ENCODE results near the gene FBN3.

FBN3 gene

DNA sequence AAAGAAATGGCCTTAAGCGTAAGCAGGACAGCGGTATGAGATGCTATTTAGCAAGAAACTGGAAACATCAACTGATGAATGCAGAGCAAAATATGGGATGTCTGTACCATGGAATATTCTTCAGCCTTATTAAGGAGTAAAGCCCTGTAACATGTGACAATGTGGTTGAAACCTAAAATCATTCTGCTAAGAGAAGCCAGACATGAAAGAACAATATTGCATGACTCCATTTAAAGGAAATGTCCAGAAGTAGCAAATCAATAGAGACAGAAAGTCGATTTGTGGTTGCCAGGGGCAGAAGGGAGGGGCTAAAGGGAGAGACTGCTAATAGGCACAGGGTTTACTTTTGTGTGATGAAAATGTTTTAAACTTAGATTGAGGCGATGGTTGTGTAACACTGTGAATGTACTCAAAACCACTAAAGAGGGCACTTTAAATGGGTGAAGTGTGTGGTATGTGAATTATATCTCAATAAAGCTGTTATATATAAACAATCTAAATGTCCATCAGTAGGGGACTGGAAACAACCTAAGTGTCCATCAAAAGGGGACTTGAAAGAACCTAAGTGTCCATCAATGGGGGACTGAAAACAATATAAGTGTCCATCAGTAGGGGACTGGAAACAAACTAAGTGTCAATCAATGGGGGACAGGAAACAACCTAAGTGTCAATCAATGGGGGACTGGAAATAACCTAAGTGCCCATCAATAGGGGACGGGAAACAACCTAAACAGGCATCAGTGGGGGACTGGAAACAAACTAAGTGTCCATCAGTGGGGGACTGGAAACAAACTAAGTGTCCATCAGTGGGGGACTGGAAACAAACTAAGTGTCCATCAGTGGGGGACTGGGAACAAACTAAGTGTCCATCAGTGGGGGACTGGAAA, 51.5 kb downstream of the FBN3 start:
- Histone ChIP-seq H3K36me3 (ENCODE audit: insufficient read depth, low read length) (peaks cover 57% of the 10 kb centered on the region), H3K9me3 (ENCODE audit: low read depth, low read length) (peaks cover 17% of the 10 kb centered on the region; the same call in 1 of the 2 replicates), H3K4me3 (no peak overlapping the region), H3K27ac (no peak overlapping the region), H3K9ac (ENCODE audit: insufficient read length) (no peak overlapping the region)
- no peak for DNase-seq (ENCODE audit: low read depth, low spot score)
- TF ChIP-seq POLR2AphosphoS5 (IDR thresholded peaks at IDR 0.05; ENCODE audit: borderline replicate concordance, low read depth, low read length) = no peak
- no peak for TF ChIP-seq EZH2 (IDR thresholded peaks at IDR 0.05)
- no peak for TF ChIP-seq FOXP2 (optimal IDR thresholded peaks at IDR 0.05; ENCODE audit: control extremely low read depth, extremely low read length, insufficient read depth)

- peaks cover 52% of the 10 kb centered on the region for H3K36me3 ChIP-seq (ENCODE audit: insufficient read depth, low read length)
Measured at GRCh38 chr19:8097198-8097597, 52.2 kb downstream of the FBN3 start.

DNA sequence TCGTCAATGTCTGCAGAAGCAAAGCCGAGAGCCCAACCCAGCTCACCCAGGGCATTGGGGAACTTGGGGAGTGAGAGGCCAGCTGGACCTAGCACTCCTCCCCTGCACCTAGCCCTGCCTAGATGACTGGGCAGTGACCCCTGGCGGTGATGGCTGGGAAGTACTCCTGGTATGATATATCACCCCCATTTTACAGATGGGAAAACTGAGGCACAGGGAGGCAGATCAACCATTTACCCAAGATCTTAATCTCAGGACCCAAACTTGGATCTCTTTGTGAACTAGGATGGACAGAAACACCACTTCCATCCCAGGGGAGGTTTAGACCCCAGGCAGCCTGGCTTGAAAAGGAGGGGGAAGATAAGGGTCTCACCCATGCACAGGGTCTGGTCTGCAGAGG, 53.3 kb downstream of the FBN3 start:
- DNase-seq (ENCODE audit: low read depth, low spot score) = no peak
- peaks cover 17% of the 10 kb centered on the region; the same call in 1 of the 2 replicates for H3K9me3 ChIP-seq (ENCODE audit: low read depth, low read length)
- peaks cover 57% of the 10 kb centered on the region for H3K36me3 ChIP-seq (ENCODE audit: insufficient read depth, low read length)
- no peak overlapping the region for H3K9ac ChIP-seq (ENCODE audit: insufficient read length)
- no peak overlapping the region for H3K27ac ChIP-seq
- no peak for TF ChIP-seq FOXP2 (optimal IDR thresholded peaks at IDR 0.05; ENCODE audit: control extremely low read depth, extremely low read length, insufficient read depth)
- no peak for TF ChIP-seq POLR2AphosphoS5 (IDR thresholded peaks at IDR 0.05; ENCODE audit: borderline replicate concordance, low read depth, low read length)
- TF ChIP-seq EZH2 (IDR thresholded peaks at IDR 0.05) = no peak
- H3K4me3 ChIP-seq = no peak overlapping the region

More at GRCh38 chr19:8097198-8097597, 52.2 kb downstream of the FBN3 start:
- DNase-seq (ENCODE audit: low read depth, low spot score) = no peak
- TF ChIP-seq FOXP2 (optimal IDR thresholded peaks at IDR 0.05; ENCODE audit: control extremely low read depth, extremely low read length, insufficient read depth) (no peak), POLR2AphosphoS5 (IDR thresholded peaks at IDR 0.05; ENCODE audit: borderline replicate concordance, low read depth, low read length) (no peak), EZH2 (IDR thresholded peaks at IDR 0.05) (no peak)
- Histone ChIP-seq H3K9me3 (ENCODE audit: low read depth, low read length) (peaks cover 17% of the 10 kb centered on the region; the same call in 1 of the 2 replicates), H3K27ac (no peak overlapping the region), H3K4me3 (no peak overlapping the region), H3K9ac (ENCODE audit: insufficient read length) (no peak overlapping the region)

DNA sequence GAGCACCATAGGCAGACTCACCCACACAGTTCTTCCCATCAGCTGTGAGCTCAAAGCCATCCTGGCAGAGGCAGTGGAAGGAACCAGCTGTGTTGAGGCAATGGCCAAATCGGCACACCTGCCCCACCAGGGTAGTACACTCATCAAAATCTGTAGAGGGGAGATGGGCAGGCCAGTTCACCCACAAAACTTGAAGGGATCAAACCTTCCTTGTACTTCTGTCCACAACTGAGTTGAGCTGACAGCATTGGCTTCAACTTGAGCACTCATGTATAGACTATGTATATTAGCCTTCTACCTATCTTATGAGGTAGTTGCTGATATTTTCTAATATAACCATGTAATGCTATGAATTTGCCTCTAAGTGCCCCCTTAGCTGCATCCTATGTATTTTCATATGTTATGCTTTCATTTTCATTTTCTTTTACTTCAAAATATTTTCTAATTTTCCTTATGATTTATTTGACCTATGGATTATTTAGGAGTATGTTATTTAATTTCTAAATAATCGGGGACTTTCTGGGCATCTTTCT, 54.0 kb downstream of the FBN3 start:
- TF ChIP-seq POLR2AphosphoS5 (IDR thresholded peaks at IDR 0.05; ENCODE audit: borderline replicate concordance, low read depth, low read length) (no peak), FOXP2 (optimal IDR thresholded peaks at IDR 0.05; ENCODE audit: control extremely low read depth, extremely low read length, insufficient read depth) (no peak), EZH2 (IDR thresholded peaks at IDR 0.05) (no peak)

DNA sequence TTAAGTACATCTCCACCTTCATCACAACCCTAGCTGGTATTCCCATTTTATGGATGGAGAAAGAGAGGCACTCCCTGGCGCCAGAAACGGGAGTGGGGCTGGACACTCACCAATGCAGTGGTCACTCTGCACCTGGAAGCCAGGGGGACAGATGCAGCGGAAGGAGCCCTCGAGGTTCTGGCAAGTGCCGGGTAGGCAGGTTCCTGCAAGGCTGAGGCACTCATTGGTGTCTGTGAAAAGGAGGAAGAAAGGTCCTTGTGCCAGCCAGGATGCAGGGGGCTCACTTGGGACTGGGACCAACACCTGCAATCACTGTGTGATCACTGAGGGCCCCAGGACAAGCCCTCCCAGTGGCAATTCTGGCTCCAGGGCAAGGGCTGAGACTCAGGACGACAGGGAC, 55.1 kb downstream of the FBN3 start:
- no peak for DNase-seq (ENCODE audit: low read depth, low spot score)
- Histone ChIP-seq H3K27ac (no peak overlapping the region), H3K4me3 (no peak overlapping the region), H3K9ac (ENCODE audit: insufficient read length) (no peak overlapping the region), H3K9me3 (ENCODE audit: low read depth, low read length) (peaks cover 17% of the 10 kb centered on the region; the same call in 1 of the 2 replicates), H3K36me3 (ENCODE audit: insufficient read depth, low read length) (peaks cover 70% of the 10 kb centered on the region)
- TF ChIP-seq FOXP2 (optimal IDR thresholded peaks at IDR 0.05; ENCODE audit: control extremely low read depth, extremely low read length, insufficient read depth) (no peak), POLR2AphosphoS5 (IDR thresholded peaks at IDR 0.05; ENCODE audit: borderline replicate concordance, low read depth, low read length) (no peak), EZH2 (IDR thresholded peaks at IDR 0.05) (no peak)

More for the DNA sequence above, 54.0 kb downstream of the FBN3 start:
- H3K4me3 ChIP-seq = no peak overlapping the region
- H3K36me3 ChIP-seq (ENCODE audit: insufficient read depth, low read length) = peaks cover 61% of the 10 kb centered on the region
- DNase-seq (ENCODE audit: low read depth, low spot score) = no peak
- H3K27ac ChIP-seq = no peak overlapping the region
- peaks cover 17% of the 10 kb centered on the region; the same call in 1 of the 2 replicates for H3K9me3 ChIP-seq (ENCODE audit: low read depth, low read length)
- H3K9ac ChIP-seq (ENCODE audit: insufficient read length) = no peak overlapping the region

DNA sequence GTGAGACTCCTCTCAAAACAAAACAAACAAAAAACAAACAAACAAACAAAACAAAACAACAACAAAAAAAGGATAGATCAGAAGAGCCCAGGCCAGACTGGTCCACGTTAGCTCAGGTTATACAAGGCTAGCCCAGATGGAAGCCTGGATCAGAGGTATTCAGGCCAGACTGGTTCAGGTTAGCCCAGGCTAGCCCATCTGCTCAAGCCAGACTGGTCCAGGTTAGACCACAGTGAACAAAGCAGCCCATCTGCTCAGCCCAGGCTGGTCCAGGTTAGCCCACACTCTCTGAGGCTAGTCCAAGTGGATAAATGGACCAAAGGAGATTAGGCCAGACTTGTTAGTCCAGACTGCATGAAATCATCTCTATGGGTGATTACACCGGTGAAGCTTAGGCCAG, 55.7 kb downstream of the FBN3 start:
- DNase-seq (ENCODE audit: low read depth, low spot score) = no peak
- H3K9ac ChIP-seq (ENCODE audit: insufficient read length) = no peak overlapping the region
- no peak overlapping the region for H3K27ac ChIP-seq
- no peak for TF ChIP-seq EZH2 (IDR thresholded peaks at IDR 0.05)
- no peak for TF ChIP-seq POLR2AphosphoS5 (IDR thresholded peaks at IDR 0.05; ENCODE audit: borderline replicate concordance, low read depth, low read length)
- no peak for TF ChIP-seq FOXP2 (optimal IDR thresholded peaks at IDR 0.05; ENCODE audit: control extremely low read depth, extremely low read length, insufficient read depth)
- H3K4me3 ChIP-seq = no peak overlapping the region
- peaks cover 17% of the 10 kb centered on the region; the same call in 1 of the 2 replicates for H3K9me3 ChIP-seq (ENCODE audit: low read depth, low read length)
- peaks cover 74% of the 10 kb centered on the region for H3K36me3 ChIP-seq (ENCODE audit: insufficient read depth, low read length)

DNA sequence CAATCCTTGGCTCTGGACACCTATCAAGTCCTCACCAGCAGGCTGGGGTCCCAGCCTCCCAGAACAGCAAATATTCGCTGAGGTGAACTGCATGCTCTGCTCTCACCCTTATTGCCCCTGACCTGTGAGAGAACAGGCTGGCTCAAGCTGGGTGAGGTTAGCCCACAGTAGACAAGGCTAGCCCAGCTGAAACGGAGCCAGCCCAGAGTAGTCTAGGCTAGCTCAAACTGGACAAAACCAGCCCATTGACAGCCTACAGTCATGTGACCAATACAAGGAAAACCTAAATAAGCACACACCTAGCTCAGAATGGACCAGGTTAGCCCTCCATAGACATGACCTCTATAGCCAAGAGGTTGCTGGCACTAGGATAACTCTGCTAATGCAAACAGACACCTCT, 58.4 kb downstream of the FBN3 start:
- H3K27ac ChIP-seq = no peak overlapping the region
- TF ChIP-seq POLR2AphosphoS5 (IDR thresholded peaks at IDR 0.05; ENCODE audit: borderline replicate concordance, low read depth, low read length) (no peak), FOXP2 (optimal IDR thresholded peaks at IDR 0.05; ENCODE audit: control extremely low read depth, extremely low read length, insufficient read depth) (no peak), EZH2 (IDR thresholded peaks at IDR 0.05) (no peak)
- peaks cover 66% of the 10 kb centered on the region for H3K36me3 ChIP-seq (ENCODE audit: insufficient read depth, low read length)
- no peak overlapping the region for H3K9ac ChIP-seq (ENCODE audit: insufficient read length)
- peaks cover 8% of the 10 kb centered on the region; the same call in 1 of the 2 replicates for H3K9me3 ChIP-seq (ENCODE audit: low read depth, low read length)
- H3K4me3 ChIP-seq = no peak overlapping the region
- DNase-seq (ENCODE audit: low read depth, low spot score) = no peak
